NCI-H82 (cell line): Measurements from ENCODE around the gene CCL11.
A peak's percentile ranks its signal among the peaks of the same experiment; 100 is the strongest.

ENCODE experiments used
- DNase-seq: peaks from one replicate; lab custom pipeline; 2025; lab: John Stamatoyannopoulos, UW

Gene CCL11

GRCh38 chr17:34257299-34257985 is 28.1 kb upstream of the CCL11 start:
- DNase-seq, result no peak

DNA sequence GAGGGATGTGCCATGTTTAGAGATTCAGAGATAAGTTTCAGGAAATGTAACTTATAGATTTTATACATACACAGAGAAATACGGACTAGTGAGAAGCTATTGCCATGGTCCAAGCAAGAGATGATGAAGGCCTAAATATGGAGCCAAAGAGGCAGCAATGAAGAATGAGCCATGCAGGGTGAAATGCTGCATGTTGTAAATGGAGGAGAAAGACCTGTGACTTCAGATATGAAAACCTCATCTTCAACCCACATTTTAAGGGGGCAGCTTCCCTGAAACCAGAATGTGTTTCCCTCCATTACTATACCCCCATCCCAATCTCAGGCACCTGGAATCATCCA is 27.6 kb upstream of the CCL11 start:
- DNase-seq, result no peak

DNA sequence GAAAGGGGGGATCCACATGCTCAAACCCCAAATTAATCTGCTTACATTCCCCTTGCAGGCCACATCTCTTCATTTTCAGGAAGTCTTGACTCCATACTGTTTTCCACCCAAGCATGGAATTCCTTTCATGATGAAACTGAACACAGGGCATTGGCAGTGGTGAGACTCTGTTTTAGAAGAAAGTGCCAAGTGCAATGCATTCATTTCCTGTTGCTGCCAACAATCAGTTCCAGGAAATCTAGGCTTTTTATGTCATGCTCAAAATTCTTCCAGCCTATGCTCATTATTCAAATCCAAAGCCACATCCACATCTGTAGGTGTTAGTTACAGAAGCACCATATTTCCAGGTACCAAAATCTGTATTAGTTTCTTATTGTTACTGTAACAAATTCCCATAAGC is 26.4 kb upstream of the CCL11 start:
- DNase-seq, result no peak

- no peak for DNase-seq
Observed at GRCh38 chr17:34260861-34261260, 24.7 kb upstream of the CCL11 start.

DNA sequence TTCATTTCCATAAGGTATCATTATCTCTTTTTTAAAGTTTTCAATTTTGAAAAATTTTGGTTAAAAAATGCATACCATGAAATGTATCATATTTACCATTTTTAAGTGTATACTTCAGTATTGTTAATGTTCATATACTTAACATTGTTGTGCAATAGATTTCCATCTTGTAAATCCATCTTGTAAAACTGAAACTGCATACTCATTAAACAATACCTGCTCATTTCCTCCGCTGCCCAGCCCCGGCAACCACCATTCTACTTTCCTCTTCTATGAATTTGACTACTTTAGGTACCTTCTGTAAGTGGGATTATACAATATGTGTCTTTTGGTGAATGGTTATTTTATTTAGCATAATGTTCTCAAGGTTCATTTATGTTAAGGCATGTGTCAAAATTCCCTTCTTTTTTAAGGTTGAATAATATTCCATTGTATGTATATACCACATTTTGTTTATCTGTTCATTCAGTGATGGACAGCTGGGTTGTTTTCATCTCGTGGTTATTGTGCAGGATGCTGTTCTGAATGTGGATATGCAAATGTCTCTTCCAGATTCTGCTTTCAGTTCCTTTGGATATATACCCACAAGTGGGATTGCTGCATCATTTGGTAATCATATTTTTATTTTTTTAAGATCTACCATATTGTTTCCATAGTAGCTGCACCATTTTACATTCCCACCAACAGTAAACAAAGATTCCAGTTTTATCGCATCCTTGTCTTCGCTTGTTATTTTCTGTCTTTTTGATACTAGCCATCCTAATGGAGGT is 23.8 kb upstream of the CCL11 start:
- DNase-seq, result no peak

DNA sequence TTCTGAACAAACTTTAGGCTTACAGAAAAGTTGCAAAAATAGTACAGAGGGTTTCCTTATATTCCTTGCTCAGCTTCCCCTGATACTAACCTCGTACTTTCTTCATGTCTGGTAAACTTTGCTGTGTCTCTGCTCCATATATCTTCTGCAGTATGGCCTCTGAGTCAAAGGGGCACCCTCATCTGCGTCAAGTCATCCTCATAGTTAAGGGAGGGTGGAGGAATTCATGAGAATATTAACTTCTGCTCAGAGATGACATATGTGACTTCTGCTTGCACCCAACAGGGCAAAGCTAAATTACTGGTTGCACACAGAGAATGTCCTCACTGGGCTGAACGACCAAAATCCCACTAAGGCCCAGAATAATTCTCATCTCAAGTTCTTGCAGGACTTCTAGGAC is 19.8 kb upstream of the CCL11 start:
- DNase-seq, result no peak

DNA sequence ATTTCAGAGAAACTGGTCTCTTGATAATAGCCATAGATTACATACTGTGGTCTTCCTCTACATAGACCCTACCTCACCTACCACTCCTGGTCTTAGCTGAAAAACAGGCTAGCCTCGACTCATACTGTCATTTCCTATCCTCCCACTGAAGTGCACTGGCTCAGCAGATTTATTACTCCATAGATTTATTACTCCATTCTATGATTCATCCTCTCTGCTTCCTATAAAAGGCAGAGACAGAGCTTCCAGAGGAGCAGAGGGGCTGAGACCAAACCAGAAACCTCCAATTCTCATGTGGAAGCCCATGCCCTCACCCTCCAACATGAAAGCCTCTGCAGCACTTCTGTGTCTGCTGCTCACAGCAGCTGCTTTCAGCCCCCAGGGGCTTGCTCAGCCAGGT is 15.6 kb upstream of the CCL11 start, which contains the start of gene CCL7:
Gene CCL7 (plus strand): TSS at position 253 of the 400 bp plus-strand sequence. CDS start 70 bp downstream, at position 323.
- DNase-seq, result no peak

DNA sequence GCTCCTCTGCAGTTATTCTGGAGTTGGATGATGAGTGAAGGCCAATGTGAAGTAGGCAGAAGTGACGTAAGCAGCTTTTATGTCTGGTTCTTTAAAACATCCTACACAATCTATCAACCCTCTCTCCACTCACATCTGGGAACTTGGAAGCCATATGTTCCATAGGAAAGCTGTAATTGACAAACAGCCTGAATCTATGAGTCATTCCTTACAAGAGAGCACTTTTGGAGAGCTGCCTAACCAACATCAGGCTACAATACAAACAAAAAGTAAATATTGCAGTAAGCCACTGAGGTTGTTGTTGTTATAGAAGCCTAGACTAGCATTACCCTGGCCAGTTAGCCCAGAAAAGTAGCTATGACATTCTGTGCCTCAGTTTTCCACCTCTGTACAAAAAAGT is 9.7 kb upstream of the CCL11 start:
- no peak for DNase-seq

DNA sequence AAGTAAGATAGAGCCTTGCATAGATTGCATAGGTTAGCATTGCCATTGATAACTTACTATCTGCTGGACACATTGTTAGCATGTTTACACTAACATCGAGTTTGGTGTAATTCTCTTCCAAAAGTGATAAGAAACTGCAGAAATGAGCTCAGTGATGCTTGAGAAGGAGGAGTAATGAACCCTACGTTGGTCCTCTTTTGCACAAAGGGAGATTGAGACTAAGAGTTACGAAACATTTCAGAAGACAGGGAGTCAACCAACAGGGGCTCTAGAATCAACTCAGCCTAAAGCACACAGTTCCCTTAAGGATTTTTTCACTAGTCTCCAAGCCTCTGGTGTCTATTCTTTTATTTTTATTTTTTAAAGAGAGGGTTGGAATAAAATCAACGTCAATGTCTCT is 8.7 kb upstream of the CCL11 start:
- DNase-seq, result no peak

GRCh38 chr17:34283571-34283970 is 2.0 kb upstream of the CCL11 start:
- DNase-seq, result no peak

GRCh38 chr17:34287875-34288274 is 2.3 kb downstream of the CCL11 start:
- DNase-seq, result no peak

DNA sequence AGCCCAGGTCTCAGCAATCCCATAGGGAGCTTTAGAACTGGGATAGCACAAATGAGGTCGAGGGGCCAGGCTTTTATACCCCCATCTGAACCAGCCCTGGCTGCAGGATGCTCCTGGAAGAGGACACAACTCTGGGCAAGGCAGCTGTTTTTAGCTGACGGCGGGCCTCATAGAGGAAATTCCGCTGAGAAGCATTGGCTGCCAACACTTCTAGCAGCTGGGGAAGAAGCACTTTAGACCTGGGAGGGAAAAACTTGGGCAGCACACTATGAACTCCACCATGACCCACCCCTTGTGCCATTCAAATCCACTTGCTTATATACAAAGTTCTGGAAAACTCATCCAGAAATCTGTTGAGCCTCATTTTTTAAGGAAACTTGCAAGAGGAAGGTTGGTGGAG is 5.0 kb downstream of the CCL11 start:
- DNase-seq, result no peak

GRCh38 chr17:34291721-34292348 is 6.3 kb downstream of the CCL11 start:
- DNase-seq, result no peak

- DNase-seq, result no peak
Observed at GRCh38 chr17:34299027-34299426, 13.5 kb downstream of the CCL11 start.

DNA sequence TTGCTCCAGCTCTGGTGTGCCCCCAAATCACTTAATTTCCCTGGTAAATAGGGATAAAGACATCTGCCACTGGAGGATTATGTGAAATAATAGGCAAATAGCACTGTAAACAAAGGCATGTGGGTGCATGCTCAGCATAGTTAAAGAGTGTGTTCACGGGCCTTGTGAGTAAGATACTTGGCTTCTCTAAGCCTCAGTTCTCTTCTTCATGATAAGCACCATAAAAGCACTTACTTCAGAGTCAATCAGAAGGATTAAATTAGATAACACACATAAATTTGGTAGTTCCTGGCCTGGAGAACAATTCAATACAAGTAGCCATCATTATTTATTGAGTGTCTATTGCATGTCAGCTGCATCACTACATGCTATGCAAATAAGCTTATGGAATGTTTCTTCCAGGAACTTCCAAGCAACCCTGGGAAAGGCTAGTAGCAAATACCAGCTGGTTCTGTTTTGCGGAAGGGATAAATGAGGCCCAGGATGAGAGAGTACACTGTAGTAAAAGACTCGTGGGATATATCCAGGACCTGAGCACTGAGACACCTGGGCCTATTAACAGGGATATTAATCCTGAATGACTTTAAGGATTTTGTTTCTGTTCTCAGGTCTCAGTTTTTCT is 14.5 kb downstream of the CCL11 start:
- peak; percentile 75 for DNase-seq

GRCh38 chr17:34300652-34301370 is 15.3 kb downstream of the CCL11 start:
- DNase-seq, result no peak

- DNase-seq, result no peak
Observed at GRCh38 chr17:34301986-34302385, 16.4 kb downstream of the CCL11 start.

GRCh38 chr17:34302636-34303035 is 17.1 kb downstream of the CCL11 start:
- DNase-seq, result no peak

DNA sequence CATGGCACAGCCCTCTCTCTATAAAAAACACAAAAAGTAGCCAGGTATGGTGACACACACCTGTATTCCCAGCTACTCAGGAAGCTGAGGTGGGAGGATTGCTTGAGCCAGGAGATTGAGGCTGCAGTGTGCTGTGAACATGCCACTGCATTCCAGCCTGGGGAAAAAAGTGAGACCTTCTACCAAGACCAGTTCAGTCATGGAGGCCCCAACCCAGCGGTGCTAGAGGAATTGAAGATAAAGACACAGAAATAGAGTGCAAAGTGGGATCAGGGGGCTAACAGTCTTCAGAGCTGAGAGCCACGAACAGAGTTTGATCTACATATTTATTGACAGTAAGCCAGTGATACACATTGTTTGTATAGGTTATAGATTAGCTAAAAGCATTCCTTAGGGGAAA is 18.1 kb downstream of the CCL11 start:
- DNase-seq, result no peak

DNA sequence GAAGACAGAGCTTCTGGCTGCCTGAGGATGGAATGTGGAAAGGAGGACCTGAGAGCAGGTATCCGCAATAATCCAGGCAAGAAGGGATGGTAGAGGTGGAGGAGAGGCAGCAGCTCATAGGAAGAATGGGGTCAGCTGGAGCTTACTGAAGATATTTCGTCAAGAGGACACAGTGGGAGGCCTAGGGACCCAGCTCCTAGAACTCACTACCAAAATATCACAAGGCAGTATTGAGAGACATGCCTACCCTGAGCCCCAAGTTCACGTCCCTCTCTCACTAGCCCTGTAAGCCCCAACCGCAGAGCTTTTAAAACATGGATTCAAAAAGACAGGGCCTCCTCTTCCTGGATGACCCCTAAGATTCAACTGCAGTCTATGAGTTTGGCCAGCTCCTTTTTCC is 19.5 kb downstream of the CCL11 start:
- no peak for DNase-seq

- DNase-seq, result no peak
Observed at GRCh38 chr17:34305606-34306005, 20.1 kb downstream of the CCL11 start.

DNA sequence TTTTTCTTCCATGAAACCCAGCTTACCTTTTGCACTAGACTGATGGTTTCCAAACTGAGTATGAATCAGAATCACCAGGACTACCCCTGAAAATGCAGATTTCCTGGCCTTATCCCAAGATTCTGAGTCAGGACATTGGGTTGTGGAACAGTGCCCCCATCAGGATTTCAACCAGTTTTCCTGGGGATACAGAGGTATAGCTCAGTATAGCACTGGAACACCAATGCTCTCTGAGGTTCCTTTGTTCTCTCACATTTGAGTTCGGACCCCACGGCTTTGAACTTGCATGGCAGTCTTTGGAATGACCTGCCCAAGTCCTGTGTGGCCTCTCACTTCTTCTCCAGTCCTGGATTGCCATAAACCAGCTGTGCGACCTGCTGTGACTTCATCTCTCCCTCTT is 20.9 kb downstream of the CCL11 start:
- DNase-seq, result peak; percentile 22
